Osteoblast (primary cell): Measurements from ENCODE around the gene NTN4. TPM values are rescaled to one million over a fixed set of nuclear protein-coding genes. Genes with fewer than 3 reads are reported as not detected.

ENCODE experiments used
- DNase-seq: peaks from one replicate; pipeline ENCODE4 v3.0.0; 2011; ENCODE audit warnings: low spot score, mixed read lengths; ENCODE audit not compliant: insufficient read length; ENCODE audit errors: missing footprints
- H2AFZ ChIP-seq: 2 replicates; pipeline ENCODE4 v1.6.0; 2011; ENCODE audit warnings: mild to moderate bottlenecking, low read length
- H3K27ac ChIP-seq: 2 replicates; pipeline ENCODE4 v1.5.1; 2011; ENCODE audit warnings: mild to moderate bottlenecking, low read depth, low read length, moderate library complexity
- H3K27me3 ChIP-seq: 2 replicates; pipeline ENCODE4 v1.6.0; 2012; ENCODE audit warnings: mild to moderate bottlenecking, control low read depth, inconsistent platforms, low read length, moderate library complexity; ENCODE audit not compliant: insufficient read depth
- H3K36me3 ChIP-seq: 2 replicates; pipeline ENCODE4 v1.5.1; 2011; ENCODE audit warnings: mild to moderate bottlenecking, low read length, control low read depth, moderate library complexity; ENCODE audit not compliant: insufficient read depth
- H3K4me1 ChIP-seq: 2 replicates; pipeline ENCODE4 v1.5.1; 2011; ENCODE audit warnings: mild to moderate bottlenecking, low read length, control low read depth, moderate library complexity; ENCODE audit not compliant: insufficient read depth
- H3K4me2 ChIP-seq: 2 replicates; pipeline ENCODE4 v1.6.0; 2011; ENCODE audit warnings: mild to moderate bottlenecking, low read length; ENCODE audit not compliant: insufficient read depth
- H3K4me3 ChIP-seq: fragments of 200-600 bp; sonication (generic); 3 replicates; pipeline ENCODE4 v1.5.1; 2012; ENCODE audit warnings: mild to moderate bottlenecking, low read length, inconsistent platforms; ENCODE audit not compliant: insufficient read depth
- H3K79me2 ChIP-seq: 2 replicates; pipeline ENCODE4 v1.6.0; 2012; ENCODE audit warnings: mild to moderate bottlenecking, low read length, control low read depth, inconsistent platforms; ENCODE audit not compliant: insufficient read depth
- H3K9me3 ChIP-seq: 2 replicates; pipeline ENCODE4 v1.5.1; 2011; ENCODE audit warnings: low read depth, low read length, control low read depth
- H4K20me1 ChIP-seq: 2 replicates; pipeline ENCODE4 v1.6.0; 2012; ENCODE audit warnings: mild to moderate bottlenecking, low read length, control low read depth; ENCODE audit not compliant: insufficient read depth
- total RNA-seq: library from RNA; depleted of rRNA; stranded (reverse); fragments of >200 nt; gene quantifications from 2 replicates; pipeline ENCODE4 v1.2.3, GENCODE V29; 2012
- TF ChIP-seq, protein P1 (sequence below): IDR thresholded peaks from 2 replicates; pipeline ENCODE4 v1.5.1; 2011; ENCODE audit warnings: mild to moderate bottlenecking, low read depth, low read length, moderate library complexity; ENCODE audit errors: extremely low read depth

The NTN4 gene
- total RNA-seq, 1 donor = 47.8 TPM

DNA sequence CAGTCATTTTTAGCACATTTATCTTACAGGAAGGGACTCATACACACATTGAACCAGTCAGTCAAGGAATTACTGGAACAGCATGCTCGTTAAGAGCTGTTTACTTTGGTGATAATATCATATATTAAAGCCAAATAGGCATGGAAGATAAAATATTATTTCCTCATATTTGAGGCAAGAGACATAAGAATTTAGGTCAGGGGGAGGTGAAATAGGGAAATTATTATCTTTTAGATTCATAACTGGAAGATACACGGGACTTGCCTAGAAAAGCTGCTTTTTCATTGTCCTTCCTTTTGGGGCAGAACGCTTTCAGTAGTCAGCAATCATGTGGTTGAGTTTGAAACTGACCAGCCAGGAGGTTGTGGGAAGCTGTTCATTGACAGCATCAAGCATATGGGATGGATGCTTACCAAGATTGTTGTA lies 72.5 kb downstream of the NTN4 start:
- TF ChIP-seq, protein P1, sequence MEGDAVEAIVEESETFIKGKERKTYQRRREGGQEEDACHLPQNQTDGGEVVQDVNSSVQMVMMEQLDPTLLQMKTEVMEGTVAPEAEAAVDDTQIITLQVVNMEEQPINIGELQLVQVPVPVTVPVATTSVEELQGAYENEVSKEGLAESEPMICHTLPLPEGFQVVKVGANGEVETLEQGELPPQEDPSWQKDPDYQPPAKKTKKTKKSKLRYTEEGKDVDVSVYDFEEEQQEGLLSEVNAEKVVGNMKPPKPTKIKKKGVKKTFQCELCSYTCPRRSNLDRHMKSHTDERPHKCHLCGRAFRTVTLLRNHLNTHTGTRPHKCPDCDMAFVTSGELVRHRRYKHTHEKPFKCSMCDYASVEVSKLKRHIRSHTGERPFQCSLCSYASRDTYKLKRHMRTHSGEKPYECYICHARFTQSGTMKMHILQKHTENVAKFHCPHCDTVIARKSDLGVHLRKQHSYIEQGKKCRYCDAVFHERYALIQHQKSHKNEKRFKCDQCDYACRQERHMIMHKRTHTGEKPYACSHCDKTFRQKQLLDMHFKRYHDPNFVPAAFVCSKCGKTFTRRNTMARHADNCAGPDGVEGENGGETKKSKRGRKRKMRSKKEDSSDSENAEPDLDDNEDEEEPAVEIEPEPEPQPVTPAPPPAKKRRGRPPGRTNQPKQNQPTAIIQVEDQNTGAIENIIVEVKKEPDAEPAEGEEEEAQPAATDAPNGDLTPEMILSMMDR = no peak
- H3K4me2 ChIP-seq = no peak overlapping the region

DNA sequence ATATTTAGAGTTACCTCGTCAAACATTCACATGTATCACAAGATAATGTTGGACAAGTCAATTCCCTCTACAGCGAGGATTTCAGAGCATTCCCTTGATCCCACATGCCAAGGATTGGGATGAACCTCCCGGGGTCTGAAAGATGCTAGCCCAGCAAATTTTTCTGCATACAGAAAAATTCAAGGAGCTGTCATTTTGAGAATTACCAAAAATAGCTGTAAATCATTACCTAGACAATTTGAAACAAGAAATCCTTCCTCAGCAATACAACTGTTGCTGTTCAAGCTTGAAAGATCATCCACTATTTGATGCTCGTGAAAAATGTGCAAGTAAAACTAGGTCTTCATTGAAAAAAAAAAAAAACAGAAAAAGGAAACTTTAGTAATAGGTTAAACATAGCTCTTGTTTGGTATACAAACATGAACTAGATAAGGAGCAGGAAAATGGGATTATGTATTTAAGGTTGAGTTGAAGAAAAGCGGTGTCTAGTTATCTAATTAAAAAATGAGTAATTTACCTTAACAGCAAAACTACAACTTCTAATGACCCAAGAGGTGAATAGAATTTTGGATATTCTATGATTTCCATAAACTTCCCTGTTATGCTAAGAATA lies 73.1 kb downstream of the NTN4 start:
- H3K4me2 ChIP-seq = no peak overlapping the region
- H3K9me3 ChIP-seq = no peaks in the 10 kb centered on the region
- no peak overlapping the region for H2AFZ ChIP-seq
- no peaks in the 10 kb centered on the region for H3K27me3 ChIP-seq
- H3K4me3 ChIP-seq = no peak overlapping the region
- H3K27ac ChIP-seq = no peak overlapping the region
- H3K36me3 ChIP-seq = peaks cover 4% of the 10 kb centered on the region
- H3K4me1 ChIP-seq = no peaks in the 10 kb centered on the region
- H3K79me2 ChIP-seq = peaks cover 2% of the 10 kb centered on the region
- H4K20me1 ChIP-seq = no peaks in the 10 kb centered on the region
- TF ChIP-seq, protein P1 = no peak
- DNase-seq = no peak

More for the DNA sequence above, 72.5 kb downstream of the NTN4 start:
- Histone ChIP-seq H3K79me2 (peaks cover 2% of the 10 kb centered on the region), H3K4me1 (no peaks in the 10 kb centered on the region), H4K20me1 (no peaks in the 10 kb centered on the region), H3K27me3 (no peaks in the 10 kb centered on the region), H2AFZ (no peak overlapping the region), H3K36me3 (peaks cover 4% of the 10 kb centered on the region), H3K9me3 (no peaks in the 10 kb centered on the region), H3K4me3 (no peak overlapping the region), H3K27ac (no peak overlapping the region)
- DNase-seq = no peak

DNA sequence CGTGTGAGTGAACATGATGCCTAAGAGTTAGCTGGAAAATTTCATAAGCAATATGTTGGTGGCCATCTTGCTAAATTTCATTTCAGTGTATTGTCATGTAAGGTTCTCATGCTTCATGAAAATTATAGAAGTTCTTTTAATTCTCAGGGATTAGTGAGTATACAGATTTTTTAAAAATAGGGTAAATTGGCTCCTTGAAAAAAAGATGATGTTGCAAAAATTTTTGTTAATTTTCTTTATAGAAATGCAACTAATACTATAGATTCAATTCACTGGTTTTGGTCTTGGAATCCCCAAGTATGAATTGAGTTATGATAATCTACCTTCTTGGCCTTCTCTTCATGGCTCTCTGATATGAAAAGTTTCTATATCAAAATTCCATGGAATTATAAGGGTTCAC lies 75.4 kb downstream of the NTN4 start:
- Histone ChIP-seq H3K36me3 (peaks cover 10% of the 10 kb centered on the region), H3K4me2 (no peak overlapping the region), H3K4me3 (no peak overlapping the region), H2AFZ (no peak overlapping the region), H3K27ac (no peak overlapping the region), H4K20me1 (no peaks in the 10 kb centered on the region), H3K79me2 (no peaks in the 10 kb centered on the region), H3K27me3 (no peaks in the 10 kb centered on the region), H3K9me3 (no peaks in the 10 kb centered on the region), H3K4me1 (no peaks in the 10 kb centered on the region)
- TF ChIP-seq, protein P1 = no peak
- DNase-seq = no peak

DNA sequence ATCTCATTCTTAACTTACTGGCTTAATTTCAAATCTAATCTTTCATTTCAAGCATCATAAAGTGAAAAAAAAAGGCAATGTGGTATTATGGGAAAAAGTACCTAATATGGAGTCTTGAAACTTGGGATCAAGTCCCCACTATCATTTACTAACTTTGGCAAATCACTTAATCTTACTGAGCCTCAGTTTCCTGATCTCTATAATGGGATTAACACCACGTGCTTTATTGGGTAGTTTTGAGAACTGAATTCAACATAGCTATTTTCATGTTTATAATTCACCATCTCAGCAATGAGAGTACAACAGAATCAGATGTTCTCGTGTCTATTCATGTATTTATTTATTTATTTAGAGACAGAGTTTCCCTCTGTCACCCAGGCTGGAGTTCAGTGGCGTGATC lies 78.3 kb downstream of the NTN4 start:
- H3K79me2 ChIP-seq = no peaks in the 10 kb centered on the region
- no peaks in the 10 kb centered on the region for H3K4me1 ChIP-seq
- peaks cover 25% of the 10 kb centered on the region for H3K36me3 ChIP-seq
- H3K4me2 ChIP-seq = no peak overlapping the region
- H3K27ac ChIP-seq = no peak overlapping the region
- TF ChIP-seq, protein P1 = no peak
- no peaks in the 10 kb centered on the region for H3K9me3 ChIP-seq
- no peak overlapping the region for H2AFZ ChIP-seq
- no peak overlapping the region for H3K4me3 ChIP-seq
- no peaks in the 10 kb centered on the region for H3K27me3 ChIP-seq
- no peaks in the 10 kb centered on the region for H4K20me1 ChIP-seq
- no peak for DNase-seq
